Memory B cell (primary cell): Measurements from ENCODE around the gene CACUL1.
"Not testable (repeated sequence)": the region's sequence is repeated elsewhere in the genome, so short reads cannot be mapped to it uniquely, and the experiment has no call there.

Source experiments
- ATAC-seq: fragments of 150-1000 bp; cut with Tn5 transposase; 2 replicates; pipeline ENCODE4 v1.10.0; 2021; ENCODE audit warnings: low read depth, mild to moderate bottlenecking, moderate library complexity
- DNase-seq, 2 donors: peaks; one replicate each; pipeline ENCODE4 v3.0.0; 2022; ENCODE audit warnings: low spot score in 2 of 2
- H3K27ac Mint-ChIP-seq: one replicate; pipeline ENCODE4 v1.8.0; 2022; ENCODE audit warnings: mild to moderate bottlenecking, moderate library complexity, mixed read lengths
- H3K27me3 Mint-ChIP-seq: one replicate; pipeline ENCODE4 v1.8.0; 2022; ENCODE audit warnings: mixed read lengths
- H3K36me3 Mint-ChIP-seq: one replicate; pipeline ENCODE4 v1.8.0; 2022; ENCODE audit warnings: mild to moderate bottlenecking, mixed read lengths
- H3K4me1 Mint-ChIP-seq: one replicate; pipeline ENCODE4 v1.8.0; 2022; ENCODE audit warnings: mixed read lengths
- H3K4me3 Mint-ChIP-seq: one replicate; pipeline ENCODE4 v1.8.0; 2022; ENCODE audit warnings: mild to moderate bottlenecking, moderate library complexity, mixed read lengths
- H3K9me3 Mint-ChIP-seq: one replicate; pipeline ENCODE4 v1.8.0; 2022; ENCODE audit warnings: mixed read lengths

CACUL1 gene

DNA sequence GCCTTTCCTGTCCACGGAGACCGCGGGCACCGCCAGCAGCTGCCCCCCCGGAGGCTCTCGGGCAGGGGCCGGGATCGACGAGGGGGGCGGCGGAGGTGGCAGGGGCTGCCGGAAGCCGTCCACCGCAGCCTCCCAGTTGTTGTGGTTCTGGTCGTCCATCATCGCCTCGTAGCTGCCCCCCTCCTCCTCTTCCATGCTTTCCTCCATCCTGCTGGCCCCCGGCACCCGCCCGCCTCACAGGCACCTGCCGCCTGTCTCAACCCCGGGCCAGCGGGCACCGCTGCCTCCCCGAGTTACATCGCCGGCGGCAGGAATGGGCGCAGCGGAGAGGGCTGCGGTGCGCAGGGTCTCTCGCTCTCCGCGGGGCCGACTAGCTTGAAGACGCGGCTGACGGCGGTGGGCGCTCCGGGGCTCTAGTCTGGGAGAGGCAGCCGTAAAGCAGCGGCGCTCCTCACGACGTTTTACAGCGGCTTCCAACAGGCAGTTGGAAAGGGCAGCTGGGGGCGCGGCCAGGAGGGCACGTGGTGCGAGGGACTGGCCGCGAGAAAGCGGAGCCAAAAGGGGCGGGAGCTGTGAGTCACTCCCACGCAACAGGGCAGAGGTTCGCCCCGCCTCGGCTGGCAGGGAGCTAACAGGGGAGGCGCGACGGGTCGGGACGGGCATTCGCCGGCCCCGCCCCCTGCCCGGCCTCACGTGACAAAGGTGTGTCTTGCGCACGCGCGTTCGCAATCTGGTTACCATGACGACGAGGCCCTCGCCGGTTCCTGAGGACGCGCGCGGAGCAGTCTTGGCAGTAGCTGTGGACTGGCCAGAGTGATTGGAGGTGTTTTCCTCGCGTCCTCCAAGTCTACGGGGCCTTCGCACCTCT is at the start of gene CACUL1:
Gene CACUL1 (minus strand): TSS at position 415 of the 868 bp plus-strand sequence. CDS start 208 bp downstream, at position 207.
- H3K36me3 Mint-ChIP-seq: peaks cover 4% of the 10 kb centered on the region
- peak within 1 kb of the TSS; percentile 90 for H3K4me3 Mint-ChIP-seq
- no peaks in the 10 kb centered on the region for H3K27me3 Mint-ChIP-seq
- H3K9me3 Mint-ChIP-seq: no peaks in the 10 kb centered on the region
- DNase-seq: peak; percentile 98 to 100
- H3K27ac Mint-ChIP-seq: peak within 1 kb of the TSS; percentile 96
- ATAC-seq: peak; percentile 96
- H3K4me1 Mint-ChIP-seq: peaks cover 22% of the 10 kb centered on the region

DNA sequence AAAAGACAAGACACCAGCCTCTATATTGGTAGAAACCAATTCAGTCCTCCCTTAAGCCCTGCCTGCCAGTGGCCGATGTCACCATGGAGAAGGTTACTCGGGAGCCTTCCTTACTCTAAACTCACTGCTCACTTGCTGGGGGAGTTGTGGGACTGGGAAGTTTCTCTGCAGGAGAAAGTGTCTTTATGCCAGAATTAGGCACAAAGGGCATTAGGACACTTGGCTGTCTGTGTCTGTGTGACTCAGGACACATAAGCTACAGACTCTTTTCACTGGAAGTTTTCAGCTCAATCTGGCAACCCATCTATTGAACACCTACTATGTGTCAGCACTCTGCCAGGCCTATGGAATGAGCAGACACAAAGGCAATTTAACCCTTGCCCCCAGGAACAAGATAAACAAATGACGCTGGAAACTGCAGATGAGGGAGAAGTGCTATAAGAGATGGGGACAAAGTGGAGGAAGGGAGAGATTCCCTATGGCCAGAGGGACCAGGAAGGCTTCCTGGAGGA is 49.5 kb upstream of the CACUL1 start:
- Mint-ChIP-seq H3K36me3 (no peaks in the 10 kb centered on the region), H3K27ac (no peak overlapping the region), H3K9me3 (no peaks in the 10 kb centered on the region), H3K4me1 (no peaks in the 10 kb centered on the region), H3K4me3 (no peak overlapping the region), H3K27me3 (peaks cover 5% of the 10 kb centered on the region)
- DNase-seq: no peak
- ATAC-seq: no peak

DNA sequence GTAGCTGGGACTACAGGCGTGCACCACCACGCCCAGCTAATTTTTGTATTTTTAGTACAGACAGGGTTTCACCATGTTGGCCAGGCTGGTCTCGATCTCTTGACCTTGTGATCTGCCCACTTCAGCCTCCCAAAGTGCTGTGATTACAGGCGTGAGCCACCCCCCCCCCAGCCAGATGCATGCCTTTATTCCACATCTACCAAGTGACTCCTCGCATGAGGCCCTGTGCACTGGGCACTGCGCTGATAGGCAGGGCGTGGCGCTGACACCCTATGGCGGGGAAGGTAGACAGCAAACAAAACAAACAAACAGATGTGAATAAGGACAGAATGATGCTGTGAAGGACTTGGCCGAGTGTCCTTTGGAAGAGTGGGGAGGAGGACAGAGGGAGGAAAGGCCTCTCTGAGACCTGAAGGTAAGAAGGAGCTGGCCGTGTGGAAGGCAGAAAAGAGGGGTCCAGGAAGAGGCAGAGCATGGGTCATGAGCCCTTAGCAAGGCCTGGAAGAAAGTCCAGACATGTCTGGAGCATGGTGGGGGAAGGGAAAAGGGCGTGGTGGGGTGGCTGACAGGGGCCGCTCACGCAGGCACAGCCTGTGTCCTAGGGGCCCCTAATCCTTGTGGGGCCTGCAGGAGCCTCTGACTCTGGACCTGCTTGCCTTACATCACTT is 47.5 kb upstream of the CACUL1 start:
- no peaks in the 10 kb centered on the region for H3K36me3 Mint-ChIP-seq
- peaks cover 6% of the 10 kb centered on the region for H3K27me3 Mint-ChIP-seq
- ATAC-seq: no peak
- no peaks in the 10 kb centered on the region for H3K9me3 Mint-ChIP-seq
- H3K4me1 Mint-ChIP-seq: no peaks in the 10 kb centered on the region
- H3K4me3 Mint-ChIP-seq: no peak overlapping the region
- no peak for DNase-seq
- H3K27ac Mint-ChIP-seq: no peak overlapping the region

DNA sequence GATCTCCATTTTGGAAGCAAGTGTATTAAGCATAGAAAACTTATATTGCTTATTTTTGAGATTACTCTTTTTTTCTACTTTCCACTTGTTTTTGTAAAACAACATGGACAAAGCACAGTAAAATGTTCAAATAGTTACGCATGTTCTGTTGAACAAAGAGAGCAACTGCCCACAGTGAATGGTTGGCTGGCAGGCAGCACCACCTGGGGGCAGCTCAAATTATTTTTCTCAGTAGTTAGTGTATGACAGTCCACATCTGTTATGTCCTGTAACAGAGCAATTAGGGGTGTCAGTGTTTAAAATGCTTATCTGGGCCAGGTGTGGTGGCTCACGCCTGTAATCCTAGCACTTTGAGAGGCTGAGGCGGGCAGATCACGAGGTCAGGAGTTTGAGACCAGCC is 46.1 kb upstream of the CACUL1 start:
- no peaks in the 10 kb centered on the region for H3K4me1 Mint-ChIP-seq
- no peak overlapping the region for H3K27ac Mint-ChIP-seq

DNA sequence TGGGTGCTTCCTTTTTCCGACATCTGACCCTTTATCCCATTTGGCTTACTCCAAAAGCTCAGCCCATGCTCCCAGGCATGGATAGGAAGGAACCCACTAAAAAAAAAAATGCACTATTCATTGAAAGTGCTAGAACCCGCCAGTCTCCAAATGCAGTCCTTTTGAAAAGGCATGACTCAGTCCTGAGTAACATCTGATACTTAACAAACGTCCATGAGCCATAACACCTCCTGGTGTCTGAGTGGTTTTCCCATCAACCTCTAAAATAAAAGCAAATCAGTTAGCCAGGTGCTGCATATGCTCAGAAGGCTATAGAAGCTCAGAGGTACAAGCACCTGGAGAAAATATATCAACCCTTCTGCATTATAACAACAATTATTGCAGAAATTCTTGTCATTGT is 45.0 kb upstream of the CACUL1 start:
- H3K4me1 Mint-ChIP-seq: no peaks in the 10 kb centered on the region
- ATAC-seq: no peak
- DNase-seq: no peak
- H3K27me3 Mint-ChIP-seq: peaks cover 11% of the 10 kb centered on the region
- no peak overlapping the region for H3K4me3 Mint-ChIP-seq
- no peak overlapping the region for H3K27ac Mint-ChIP-seq
- peaks cover 5% of the 10 kb centered on the region for H3K9me3 Mint-ChIP-seq
- H3K36me3 Mint-ChIP-seq: no peaks in the 10 kb centered on the region

More for the DNA sequence above, 46.1 kb upstream of the CACUL1 start:
- Mint-ChIP-seq H3K36me3 (no peaks in the 10 kb centered on the region), H3K27me3 (peaks cover 9% of the 10 kb centered on the region), H3K4me3 (no peak overlapping the region), H3K9me3 (peaks cover 4% of the 10 kb centered on the region)
- ATAC-seq (peak; percentile 32), DNase-seq (no peak)

DNA sequence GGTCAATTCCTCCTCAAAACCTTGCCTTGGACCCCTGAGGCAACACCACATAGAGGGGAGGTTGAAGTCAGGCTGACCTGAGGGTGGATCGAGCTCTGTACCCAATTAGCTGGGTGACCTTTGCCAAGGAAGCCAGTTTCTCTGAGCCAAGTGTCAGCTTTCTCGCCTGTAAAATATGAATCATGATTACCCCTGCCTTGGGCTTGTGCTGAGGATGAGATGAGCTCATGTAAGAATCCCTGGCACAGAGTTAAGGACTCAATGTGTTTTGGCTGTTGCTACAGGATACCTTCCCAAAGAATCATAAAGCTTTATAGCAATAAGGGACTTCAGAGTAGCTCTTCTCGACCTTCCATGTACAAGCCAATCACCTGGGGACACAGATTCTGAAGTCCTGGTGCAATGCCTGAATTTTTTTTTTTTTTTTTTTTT is 43.5 kb upstream of the CACUL1 start:
- ATAC-seq: no peak
- Mint-ChIP-seq H3K4me1 (no peaks in the 10 kb centered on the region), H3K4me3 (no peak overlapping the region), H3K36me3 (no peaks in the 10 kb centered on the region), H3K9me3 (peaks cover 5% of the 10 kb centered on the region), H3K27ac (no peak overlapping the region), H3K27me3 (peaks cover 9% of the 10 kb centered on the region)
- DNase-seq: no peak

DNA sequence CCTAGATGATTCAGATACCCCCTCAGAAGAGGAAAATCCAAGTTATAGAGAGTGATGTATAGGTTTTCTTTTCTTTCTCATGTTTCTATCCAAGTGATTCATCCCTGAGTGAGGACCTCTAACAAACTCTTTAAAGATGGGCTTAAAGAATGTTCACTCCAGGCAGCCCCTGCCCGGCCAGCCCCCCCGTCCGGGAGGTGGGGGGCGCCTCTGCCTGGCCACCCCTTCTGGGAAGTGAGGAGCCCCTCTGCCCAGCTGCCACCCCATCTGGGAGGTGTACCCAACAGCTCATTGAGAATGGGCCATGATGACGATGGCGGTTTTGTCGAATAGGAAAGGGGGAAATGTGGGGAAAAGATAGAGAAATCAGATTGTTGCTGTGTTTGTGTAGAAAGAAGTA is 40.2 kb upstream of the CACUL1 start:
- not testable (repeated sequence) for H3K27ac Mint-ChIP-seq, H3K27me3 Mint-ChIP-seq, ATAC-seq, H3K4me3 Mint-ChIP-seq, H3K36me3 Mint-ChIP-seq, DNase-seq, H3K9me3 Mint-ChIP-seq, H3K4me1 Mint-ChIP-seq

DNA sequence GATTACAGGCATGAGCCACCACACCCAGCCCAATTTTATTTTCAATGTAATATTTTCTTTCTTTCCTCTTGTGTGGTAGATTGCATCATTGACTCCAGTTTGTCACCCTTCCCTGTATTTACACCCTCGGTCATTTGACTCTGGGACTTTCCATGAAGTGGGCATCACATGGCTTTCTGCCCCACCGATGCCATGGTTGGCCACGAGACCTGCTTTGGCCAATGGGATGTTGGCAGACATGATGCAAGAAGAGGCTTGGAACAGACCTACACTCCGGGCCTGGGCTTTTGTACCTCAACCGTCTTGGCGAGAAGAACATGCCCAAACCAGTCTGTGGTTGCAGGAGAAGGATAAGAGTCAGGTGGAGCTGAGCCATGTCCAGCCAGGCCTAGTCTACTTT is 38.8 kb upstream of the CACUL1 start:
- no peaks in the 10 kb centered on the region for H3K36me3 Mint-ChIP-seq
- H3K4me1 Mint-ChIP-seq: no peaks in the 10 kb centered on the region
- peaks cover 7% of the 10 kb centered on the region for H3K27me3 Mint-ChIP-seq
- H3K27ac Mint-ChIP-seq: no peak overlapping the region
- H3K4me3 Mint-ChIP-seq: no peak overlapping the region
- DNase-seq (no peak), ATAC-seq (no peak)
- H3K9me3 Mint-ChIP-seq: peaks cover 5% of the 10 kb centered on the region

DNA sequence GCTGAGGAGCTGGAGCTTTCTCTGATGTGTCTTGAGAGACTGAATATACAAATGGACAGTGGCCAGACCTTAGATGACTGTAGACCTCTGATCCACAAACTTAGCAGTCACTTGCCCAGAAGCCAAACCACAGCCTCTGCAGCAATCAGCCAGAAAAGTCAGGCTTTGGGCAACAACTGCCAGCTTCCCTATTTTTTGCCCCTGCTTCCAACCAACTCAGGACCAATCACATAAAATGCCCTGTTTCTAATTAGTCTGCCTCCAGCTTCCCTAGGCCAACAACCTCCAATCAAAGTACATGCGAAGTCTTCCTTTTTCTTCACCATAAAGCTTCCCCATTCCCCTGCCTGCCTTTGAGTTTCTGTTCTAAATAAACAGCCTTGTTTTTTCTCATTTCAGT is 37.8 kb upstream of the CACUL1 start:
- peaks cover 5% of the 10 kb centered on the region for H3K9me3 Mint-ChIP-seq
- H3K4me3 Mint-ChIP-seq: no peak overlapping the region
- H3K36me3 Mint-ChIP-seq: no peaks in the 10 kb centered on the region
- H3K27me3 Mint-ChIP-seq: peaks cover 9% of the 10 kb centered on the region
- H3K27ac Mint-ChIP-seq: no peak overlapping the region
- ATAC-seq: no peak
- H3K4me1 Mint-ChIP-seq: no peaks in the 10 kb centered on the region
- no peak for DNase-seq

DNA sequence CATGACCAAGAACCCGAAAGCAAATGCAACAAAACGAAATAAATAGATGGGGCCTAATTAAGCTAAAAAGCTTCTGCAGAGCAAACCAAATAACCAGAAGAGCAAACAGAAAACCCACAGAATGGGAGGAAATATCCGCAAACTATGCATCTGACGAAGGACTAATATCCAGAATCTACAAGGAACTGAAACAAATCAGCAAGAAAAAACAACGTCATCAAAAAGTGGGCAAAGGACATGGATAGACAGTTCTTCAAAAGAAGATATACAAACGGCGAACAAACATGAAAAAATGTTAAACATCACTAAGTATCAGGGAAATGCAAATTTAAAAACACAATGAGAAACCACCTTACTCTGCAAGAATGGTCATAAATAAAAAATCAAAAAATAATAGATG is 35.3 kb upstream of the CACUL1 start:
- no peak overlapping the region for H3K27ac Mint-ChIP-seq
- H3K36me3 Mint-ChIP-seq: no peaks in the 10 kb centered on the region
- H3K27me3 Mint-ChIP-seq: peaks cover 8% of the 10 kb centered on the region
- ATAC-seq (no peak), DNase-seq (no peak)
- H3K4me3 Mint-ChIP-seq: no peak overlapping the region
- no peaks in the 10 kb centered on the region for H3K9me3 Mint-ChIP-seq
- no peaks in the 10 kb centered on the region for H3K4me1 Mint-ChIP-seq

DNA sequence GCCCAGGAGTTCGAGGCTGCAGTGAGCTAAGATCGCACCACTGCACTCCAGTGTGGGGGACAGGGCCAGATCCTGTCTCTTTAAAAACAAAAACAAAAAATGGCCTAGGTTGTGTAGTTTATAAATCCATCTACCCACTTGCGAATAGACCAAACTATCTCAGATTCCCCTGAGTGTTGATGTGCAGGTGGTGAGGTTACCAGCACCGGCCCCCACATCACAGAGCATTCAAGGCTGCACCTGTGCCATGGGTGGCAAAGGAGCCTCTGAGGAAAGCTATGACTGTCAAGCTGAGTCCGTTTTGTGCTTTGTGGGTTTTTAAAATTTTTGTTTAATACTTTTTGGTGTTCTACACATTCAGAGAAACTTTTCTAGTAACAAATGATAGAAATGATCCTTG is 30.8 kb upstream of the CACUL1 start:
- ATAC-seq (no peak), DNase-seq (no peak)
- Mint-ChIP-seq H3K27ac (no peak overlapping the region), H3K4me1 (no peaks in the 10 kb centered on the region), H3K36me3 (no peaks in the 10 kb centered on the region), H3K4me3 (no peak overlapping the region), H3K9me3 (no peaks in the 10 kb centered on the region), H3K27me3 (peaks cover 14% of the 10 kb centered on the region)

DNA sequence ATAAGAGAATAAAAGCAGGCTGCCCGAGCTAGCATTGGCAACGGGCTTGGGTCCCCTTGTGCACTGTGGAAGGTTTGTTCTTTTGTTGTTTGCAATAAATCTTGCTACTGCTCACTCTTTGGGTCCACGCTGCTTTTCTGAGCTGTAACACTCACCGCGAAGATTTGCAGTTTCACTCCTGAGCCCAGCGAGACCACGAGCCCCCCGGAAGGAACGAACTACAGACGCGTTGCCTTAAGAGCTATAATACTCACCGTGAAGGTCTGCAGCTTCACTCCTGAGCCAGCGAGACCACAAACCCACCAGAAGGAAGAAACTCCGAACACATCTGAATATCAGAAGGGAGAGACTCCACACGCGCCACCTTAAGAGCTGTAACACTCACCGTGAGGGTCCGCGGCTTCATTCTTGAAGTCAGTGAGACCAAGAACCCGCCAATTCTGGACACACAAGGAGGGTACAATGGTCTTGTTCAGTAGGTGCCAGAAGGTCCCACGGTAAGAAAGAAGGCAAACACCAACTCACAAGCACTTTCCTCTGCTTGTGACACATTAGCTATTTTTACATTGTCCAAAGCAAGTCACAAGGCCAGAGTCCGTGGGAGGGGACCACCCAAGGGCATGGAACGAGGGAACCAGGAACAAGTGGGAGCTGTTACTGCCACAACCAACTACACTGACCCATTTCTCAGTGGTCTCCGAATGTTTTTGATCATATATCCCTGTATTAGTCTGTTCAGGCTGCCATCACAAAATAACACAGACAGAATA is 29.2 kb upstream of the CACUL1 start:
- no peak overlapping the region for H3K27ac Mint-ChIP-seq
- DNase-seq (no peak), ATAC-seq (no peak)
- peaks cover 18% of the 10 kb centered on the region for H3K27me3 Mint-ChIP-seq
- H3K4me3 Mint-ChIP-seq: no peak overlapping the region
- H3K36me3 Mint-ChIP-seq: no peaks in the 10 kb centered on the region
- H3K4me1 Mint-ChIP-seq: no peaks in the 10 kb centered on the region
- no peaks in the 10 kb centered on the region for H3K9me3 Mint-ChIP-seq

DNA sequence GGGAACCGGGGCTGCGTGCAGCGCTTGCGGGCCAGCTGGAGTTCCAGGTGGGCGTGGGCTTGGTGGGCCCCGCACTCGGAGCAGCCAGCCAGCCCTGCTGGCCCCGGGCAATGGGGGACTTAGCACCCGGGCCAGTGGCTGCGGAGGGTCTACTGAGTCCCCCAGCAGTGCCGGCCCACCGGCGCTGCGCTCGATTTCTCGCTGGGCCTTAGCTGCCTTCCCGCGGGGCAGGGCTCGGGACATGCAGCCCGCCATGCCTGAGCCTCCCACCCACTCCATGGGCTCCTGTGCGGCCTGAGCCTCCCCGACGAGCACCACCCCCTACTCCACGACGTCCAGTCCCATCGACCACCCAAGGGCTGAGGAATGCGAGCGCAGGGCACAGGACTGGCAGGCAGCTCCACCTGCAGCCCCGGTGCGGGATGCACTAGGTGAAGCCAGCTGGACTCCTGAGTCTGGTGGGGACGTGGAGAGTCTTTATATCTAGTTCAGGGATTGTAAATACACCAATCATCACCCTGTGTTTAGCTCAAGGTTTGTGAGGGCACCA is 28.2 kb upstream of the CACUL1 start:
- not testable (repeated sequence) for DNase-seq, ATAC-seq, H3K27ac Mint-ChIP-seq, H3K4me1 Mint-ChIP-seq, H3K4me3 Mint-ChIP-seq, H3K9me3 Mint-ChIP-seq, H3K36me3 Mint-ChIP-seq
- peaks cover 18% of the 10 kb centered on the region for H3K27me3 Mint-ChIP-seq

DNA sequence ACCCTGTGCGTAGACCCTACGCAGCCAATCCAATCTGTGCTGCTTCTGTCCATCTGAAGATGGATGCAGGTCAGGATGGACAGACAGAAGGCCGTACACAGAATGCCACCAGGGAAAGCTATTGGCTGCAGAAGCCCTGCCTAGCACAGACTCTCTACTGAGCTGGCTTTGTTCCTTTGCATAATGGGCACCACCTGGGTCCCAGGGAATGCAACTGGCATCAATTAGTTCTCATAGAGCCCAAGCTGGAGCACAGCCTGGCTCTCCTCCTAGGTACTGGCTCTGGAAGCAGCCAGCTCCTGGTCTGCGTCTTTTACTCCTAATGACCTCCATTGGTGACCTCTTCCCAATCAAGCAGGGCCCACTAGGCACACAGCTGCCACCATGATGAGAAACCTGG is 26.8 kb upstream of the CACUL1 start:
- Mint-ChIP-seq H3K4me3 (no peak overlapping the region), H3K27ac (no peak overlapping the region), H3K36me3 (peaks cover 2% of the 10 kb centered on the region), H3K4me1 (no peaks in the 10 kb centered on the region), H3K9me3 (peaks cover 7% of the 10 kb centered on the region), H3K27me3 (peaks cover 12% of the 10 kb centered on the region)
- DNase-seq (no peak), ATAC-seq (no peak)
